IMR-90 (cell line): ENCODE measurements around the gene STK32A.

Experiments used
- BHLHE40 ChIP-seq: fragments of 150-350 bp; IDR thresholded peaks from 2 replicates; pipeline ENCODE4 v1.6.1; 2016; ENCODE audit warnings: mild to moderate bottlenecking, low read depth, low read length
- MXI1 ChIP-seq: IDR thresholded peaks from 2 replicates; pipeline ENCODE4 v1.6.1; 2012; ENCODE audit warnings: low read depth, mild to moderate bottlenecking, low read length, moderate library complexity, borderline replicate concordance
- USF2 ChIP-seq: fragments of 150-350 bp; IDR thresholded peaks from 2 replicates; pipeline ENCODE4 v1.6.1; 2017; ENCODE audit warnings: mild to moderate bottlenecking, antibody characterized with exemption, low read length, low read depth
- TF ChIP-seq, protein P1 (sequence below): conservative IDR thresholded peaks from 2 replicates; pipeline ENCODE4 v1.5.1; 2012; ENCODE audit warnings: mild to moderate bottlenecking, low read depth, low read length, improper control_type of control experiment

DNA sequence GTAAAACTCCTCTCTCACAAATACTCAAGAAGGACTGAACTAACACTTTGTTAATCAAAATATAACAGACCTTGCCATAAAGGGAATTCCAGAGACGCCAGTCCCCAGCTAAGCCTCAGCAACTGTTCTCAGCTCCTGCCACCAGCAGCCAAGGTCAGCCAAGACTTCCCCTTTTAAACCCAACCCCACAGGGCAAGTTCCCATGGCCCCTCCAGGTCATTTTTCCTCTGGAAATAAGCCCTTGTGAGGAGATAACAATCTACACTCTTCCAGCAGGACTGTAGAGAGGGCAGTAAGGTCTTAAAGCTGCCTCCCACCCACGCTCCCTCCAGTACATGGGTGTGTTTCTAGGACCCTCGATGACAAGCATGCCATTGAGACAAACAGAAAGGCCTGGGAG is 196.8 kb downstream of the STK32A start:
- TF ChIP-seq, protein P1, sequence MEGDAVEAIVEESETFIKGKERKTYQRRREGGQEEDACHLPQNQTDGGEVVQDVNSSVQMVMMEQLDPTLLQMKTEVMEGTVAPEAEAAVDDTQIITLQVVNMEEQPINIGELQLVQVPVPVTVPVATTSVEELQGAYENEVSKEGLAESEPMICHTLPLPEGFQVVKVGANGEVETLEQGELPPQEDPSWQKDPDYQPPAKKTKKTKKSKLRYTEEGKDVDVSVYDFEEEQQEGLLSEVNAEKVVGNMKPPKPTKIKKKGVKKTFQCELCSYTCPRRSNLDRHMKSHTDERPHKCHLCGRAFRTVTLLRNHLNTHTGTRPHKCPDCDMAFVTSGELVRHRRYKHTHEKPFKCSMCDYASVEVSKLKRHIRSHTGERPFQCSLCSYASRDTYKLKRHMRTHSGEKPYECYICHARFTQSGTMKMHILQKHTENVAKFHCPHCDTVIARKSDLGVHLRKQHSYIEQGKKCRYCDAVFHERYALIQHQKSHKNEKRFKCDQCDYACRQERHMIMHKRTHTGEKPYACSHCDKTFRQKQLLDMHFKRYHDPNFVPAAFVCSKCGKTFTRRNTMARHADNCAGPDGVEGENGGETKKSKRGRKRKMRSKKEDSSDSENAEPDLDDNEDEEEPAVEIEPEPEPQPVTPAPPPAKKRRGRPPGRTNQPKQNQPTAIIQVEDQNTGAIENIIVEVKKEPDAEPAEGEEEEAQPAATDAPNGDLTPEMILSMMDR = no peak
- TF ChIP-seq USF2 = no peak
- no peak for TF ChIP-seq BHLHE40
- no peak for TF ChIP-seq MXI1
